GM12878 (cell line): Measurements from ENCODE around the gene SPPL2B. TPM values are rescaled to one million over a fixed set of nuclear protein-coding genes. Genes with fewer than 3 reads are reported as not detected.
A peak's percentile ranks its signal among the peaks of the same experiment; 100 is the strongest.

Source experiments
- ATAC-seq: fragments of 200-7000 bp; cut with Tn5 transposase; 3 replicates; pipeline ENCODE4 v1.9.1; 2020; ENCODE audit warnings: mild to moderate bottlenecking, moderate library complexity
- Bru-seq: library from RNA; stranded (reverse); fragments of 400-500 nt; gene quantifications from one replicate; lab custom pipeline; 2021; lab: Mats Ljungman, UMichigan
- BruChase-seq, 2 experiments: library from RNA; stranded (reverse); fragments of 400-500 nt; gene quantifications; one replicate each; lab custom pipeline; 2021; lab: Mats Ljungman, UMichigan
- BruUV-seq: library from RNA; stranded (reverse); fragments of 400-500 nt; replicated peaks from 2 replicates; lab custom pipeline; 2021; lab: Mats Ljungman, UMichigan
- CTCF ChIA-PET: fragments of 300-600 bp; sonication (Branson Sonifier 250); formaldehyde crosslinking; extraction: SDS; loops from one replicate; lab custom pipeline; 2021; ENCODE audit warnings: inconsistent platforms; lab: Yijun Ruan, JAX
- POLR2A ChIA-PET: fragments of 350-600 bp; formaldehyde crosslinking; extraction: SDS; loops from one replicate; lab custom pipeline; 2021; ENCODE audit warnings: inconsistent platforms; lab: Charles Lee
- RAD21 ChIA-PET: fragments of 300-600 bp; sonication (Branson Sonifier 250); formaldehyde crosslinking; loops from one replicate; lab custom pipeline; 2023; ENCODE audit warnings: antibody characterized with exemption; ENCODE audit not compliant: unreplicated experiment; lab: Charles Lee
- SMC1A ChIA-PET: fragments of 300-600 bp; sonication (Branson Sonifier 250); formaldehyde crosslinking; loops from one replicate; lab custom pipeline; 2023; ENCODE audit not compliant: unreplicated experiment, uncharacterized antibody; lab: Charles Lee
- DNase-seq: peaks from one replicate; pipeline ENCODE4 v3.0.0-alpha.2; 2011; ENCODE audit warnings: low read depth, low spot score
- FAIRE-seq: peaks from 3 replicates; lab custom pipeline; 2011; peaks lifted over from hg19 to GRCh38; lab: Jason Lieb, UNC
- H2AFZ ChIP-seq: 2 replicates; pipeline ENCODE4 v1.6.0; 2011; ENCODE audit warnings: low read depth, low read length, control low read depth; ENCODE audit not compliant: control insufficient read depth
- H3K27ac ChIP-seq: 2 replicates; pipeline ENCODE4 v1.5.1; 2011; ENCODE audit warnings: control low read depth; ENCODE audit not compliant: control insufficient read depth, insufficient read depth
- H3K27me3 ChIP-seq, 2 experiments: replicated peaks in 1 of 2; 2 replicates each; pipeline versions ENCODE4 v1.6.0 to v1.6.1; 2011; ENCODE audit warnings: low read length in 1 of 2; ENCODE audit not compliant: control insufficient read depth in 2 of 2, insufficient read depth in 2 of 2
- H3K36me3 ChIP-seq, 2 experiments: 2 replicates each; pipeline ENCODE4 v1.5.1; 2011; ENCODE audit warnings: low read length in 1 of 2; ENCODE audit not compliant: control insufficient read depth in 2 of 2, insufficient read depth in 2 of 2
- H3K4me1 ChIP-seq: 2 replicates; pipeline ENCODE4 v1.6.1; 2011; ENCODE audit warnings: mild to moderate bottlenecking, low read length, moderate library complexity, mixed read lengths; ENCODE audit not compliant: control insufficient read depth, insufficient read depth
- H3K4me2 ChIP-seq: 2 replicates; pipeline ENCODE4 v1.6.0; 2011; ENCODE audit warnings: control low read depth; ENCODE audit not compliant: control insufficient read depth, insufficient read depth
- H3K4me3 ChIP-seq: fragments of 200-600 bp; sonication (generic); 2 replicates; pipeline ENCODE4 v1.5.1; 2016
- H3K79me2 ChIP-seq: 2 replicates; pipeline ENCODE4 v1.6.0; 2011; ENCODE audit warnings: low read length; ENCODE audit not compliant: control insufficient read depth, insufficient read depth
- H3K9ac ChIP-seq: 2 replicates; pipeline ENCODE4 v1.8.0; 2011; ENCODE audit warnings: low read length, control low read depth, mixed read lengths; ENCODE audit not compliant: control insufficient read depth, insufficient read depth
- H3K9me3 ChIP-seq: replicated peaks from 3 replicates; pipeline ENCODE4 v1.5.1; 2011; ENCODE audit warnings: mild to moderate bottlenecking, low read length; ENCODE audit not compliant: control insufficient read depth, insufficient read depth
- H4K20me1 ChIP-seq: 2 replicates; pipeline ENCODE4 v1.6.0; 2011; ENCODE audit not compliant: control insufficient read depth, insufficient read depth
- BMI1 ChIP-seq: fragments of 450-650 bp; IDR thresholded peaks from 2 replicates; pipeline ENCODE4 v1.6.1; 2016; ENCODE audit warnings: mild to moderate bottlenecking, moderate library complexity, borderline replicate concordance
- ETV6 ChIP-seq, 2 experiments: fragments of 450-650 bp in 1 of 2; IDR thresholded peaks in 1 of 2; conservative IDR thresholded peaks in 1 of 2; 2 replicates each; pipeline ENCODE4 v1.6.1; 2014; ENCODE audit warnings: antibody characterized with exemption in 1 of 2, borderline replicate concordance in 1 of 2, low read depth in 1 of 2, mild to moderate bottlenecking in 1 of 2, moderate library complexity in 1 of 2
- GATAD2B ChIP-seq: fragments of 450-650 bp; conservative IDR thresholded peaks from 2 replicates; pipeline ENCODE4 v1.6.1; 2017; ENCODE audit warnings: low read depth, mild to moderate bottlenecking, moderate library complexity
- HCFC1 ChIP-seq: fragments of 150-350 bp; IDR thresholded peaks from 2 replicates; pipeline ENCODE4 v1.6.1; 2014; ENCODE audit warnings: low read length
- HDAC2 ChIP-seq: fragments of 200-600 bp; sonication (generic); IDR thresholded peaks from 2 replicates; pipeline ENCODE4 v1.6.1; 2017
- HDAC6 ChIP-seq: fragments of 200-600 bp; sonication (generic); IDR thresholded peaks from one replicate; pipeline ENCODE4 v1.8.0; 2017; ENCODE audit warnings: antibody characterized with exemption; ENCODE audit not compliant: unreplicated experiment
- IRF4 ChIP-seq: IDR thresholded peaks from 2 replicates; pipeline ENCODE4 v1.6.1; 2011; ENCODE audit warnings: low read depth, low read length
- MTA3 ChIP-seq: IDR thresholded peaks from 2 replicates; pipeline ENCODE4 v1.6.1; 2012; ENCODE audit warnings: low read length, inconsistent platforms, borderline replicate concordance
- NFYB ChIP-seq: IDR thresholded peaks from 2 replicates; pipeline ENCODE4 v1.6.1; 2011; ENCODE audit warnings: low read depth, mild to moderate bottlenecking, low read length, improper control_type of control experiment, moderate library complexity; ENCODE audit not compliant: insufficient read depth
- NR2F1 ChIP-seq: fragments of 450-650 bp; conservative IDR thresholded peaks from 2 replicates; pipeline ENCODE4 v1.6.1; 2017; ENCODE audit warnings: mild to moderate bottlenecking
- PAX5 ChIP-seq: IDR thresholded peaks from 2 replicates; pipeline ENCODE4 v1.6.1; 2011; ENCODE audit warnings: low read depth, low read length, borderline replicate concordance
- POU2F2 ChIP-seq: IDR thresholded peaks from 3 replicates; pipeline ENCODE4 v1.6.1; 2011; ENCODE audit warnings: low read depth, mild to moderate bottlenecking, low read length, borderline replicate concordance
- RAD21 ChIP-seq: IDR thresholded peaks from 2 replicates; pipeline ENCODE4 v1.6.1; 2011; ENCODE audit warnings: mild to moderate bottlenecking, low read depth, low read length, moderate library complexity; ENCODE audit not compliant: insufficient read depth
- RUNX3 ChIP-seq: IDR thresholded peaks from 2 replicates; pipeline ENCODE4 v1.6.1; 2012; ENCODE audit warnings: low read length, inconsistent platforms
- SREBF2 ChIP-seq: IDR thresholded peaks from 2 replicates; pipeline ENCODE4 v1.6.1; 2012; ENCODE audit warnings: mild to moderate bottlenecking, low read length
- TCF3 ChIP-seq: IDR thresholded peaks from 2 replicates; pipeline ENCODE4 v1.6.1; 2012; ENCODE audit warnings: low read depth, mild to moderate bottlenecking, low read length, borderline replicate concordance; ENCODE audit not compliant: insufficient read depth
- ZNF217 ChIP-seq: fragments of 450-650 bp; IDR thresholded peaks from 2 replicates; pipeline ENCODE4 v1.6.1; 2017; ENCODE audit warnings: antibody characterized with exemption, mild to moderate bottlenecking
- ZSCAN29 ChIP-seq: fragments of 450-650 bp; IDR thresholded peaks from 2 replicates; pipeline ENCODE4 v1.6.1; 2017; ENCODE audit warnings: mild to moderate bottlenecking, moderate library complexity
- WGBS: methylation state at CpG from one replicate; pipeline ENCODE4 v1.1.6; 2016; ENCODE audit warnings: low lambda C conversion rate; ENCODE audit not compliant: insufficient replicate concordance, insufficient coverage; ENCODE audit errors: missing lambda C conversion rate; 5-methylcytosine and 5-hydroxymethylcytosine counted together
- in situ Hi-C: fragments of 300-500 bp; cut with MboI; formaldehyde crosslinking; loops from 9 replicates; pipeline ENCODE4 v1.14.3; 2018; ENCODE audit warnings: mixed read lengths
- intact Hi-C: fragments of 100-400 bp; cut with micrococcal nuclease; formaldehyde crosslinking; loops from one replicate; pipeline ENCODE4 v1.14.2; 2022; ENCODE audit not compliant: unreplicated experiment
- long read RNA-seq, 2 experiments: library from polyadenylated mRNA; unstranded; transcript quantifications; one replicate each; pipeline ENCODE4 v2.0.0, GENCODE V29; 2019 to 2020
- polyA minus RNA-seq, 3 experiments: library from RNA; depleted of rRNA, polyadenylated mRNA; stranded (reverse); fragments of >200 nt; gene quantifications; 2 replicates each; pipeline ENCODE4 v1.2.3, GENCODE V29; 2011
- polyA plus RNA-seq, 11 experiments: library from polyadenylated mRNA; depleted of rRNA in 4 of 11; unstranded in 6 of 11; stranded (reverse) in 5 of 11; fragments of >200 nt; fragmentation: Nextera tagmentation in 4 of 11; fragmentation: Illumina TruSeq in 1 of 11; extraction: Ambion mirVana in 4 of 11; extraction: Trizol in 1 of 11; gene quantifications; 1 replicate in 1 of 11; 2 replicates in 10 of 11; pipeline versions ENCODE4 v1.2.1 to v1.2.3, GENCODE V29; 2011 to 2016; ENCODE audit warnings: inconsistent platforms in 2 of 11, missing spikeins in 2 of 11, low read depth in 1 of 11
- total RNA-seq, 4 experiments: library from RNA; depleted of rRNA in 3 of 4; stranded (reverse); fragments of >200 nt in 3 of 4; fragmentation: Illumina TruSeq in 1 of 4; extraction: Trizol in 1 of 4; gene quantifications; 2 replicates each; pipeline versions ENCODE4 v1.2.1 to v1.2.3, GENCODE V29; 2013 to 2021

SPPL2B gene, protein sequence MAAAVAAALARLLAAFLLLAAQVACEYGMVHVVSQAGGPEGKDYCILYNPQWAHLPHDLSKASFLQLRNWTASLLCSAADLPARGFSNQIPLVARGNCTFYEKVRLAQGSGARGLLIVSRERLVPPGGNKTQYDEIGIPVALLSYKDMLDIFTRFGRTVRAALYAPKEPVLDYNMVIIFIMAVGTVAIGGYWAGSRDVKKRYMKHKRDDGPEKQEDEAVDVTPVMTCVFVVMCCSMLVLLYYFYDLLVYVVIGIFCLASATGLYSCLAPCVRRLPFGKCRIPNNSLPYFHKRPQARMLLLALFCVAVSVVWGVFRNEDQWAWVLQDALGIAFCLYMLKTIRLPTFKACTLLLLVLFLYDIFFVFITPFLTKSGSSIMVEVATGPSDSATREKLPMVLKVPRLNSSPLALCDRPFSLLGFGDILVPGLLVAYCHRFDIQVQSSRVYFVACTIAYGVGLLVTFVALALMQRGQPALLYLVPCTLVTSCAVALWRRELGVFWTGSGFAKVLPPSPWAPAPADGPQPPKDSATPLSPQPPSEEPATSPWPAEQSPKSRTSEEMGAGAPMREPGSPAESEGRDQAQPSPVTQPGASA
- 82.8 and 104 TPM in 2 replicates for total RNA-seq (2013; cell fraction: nucleolus; rRNA removed)
- total RNA-seq (2014; rRNA removed) (19.2 and 26.0 TPM in 2 replicates), total RNA-seq (2014; rRNA removed; fragmentation: Illumina TruSeq; extraction: Trizol) (6.4 and 7.8 TPM in 2 replicates), total RNA-seq (2021) (47.6 and 56.5 TPM in 2 replicates), polyA plus RNA-seq (2011; rRNA removed) (7.6 and 10.6 TPM in 2 replicates), polyA plus RNA-seq (2014; fragmentation: Illumina TruSeq; extraction: Trizol) (2.1 and 5.0 TPM in 2 replicates), polyA plus RNA-seq (2014; fragmentation: Nextera tagmentation; extraction: Ambion mirVana) (under 1 TPM; 0.29 to 0.40 TPM), polyA plus RNA-seq (2014; rRNA removed) (55.5 and 65.7 TPM in 2 replicates), polyA plus RNA-seq (2016; fragmentation: Nextera tagmentation; extraction: Ambion mirVana) (10 to 100 TPM; 33.8 to 34.7 TPM), polyA minus RNA-seq (2011; rRNA and poly(A)+ RNA removed) (3.7 and 13.1 TPM in 2 replicates), Bru-seq, nascent RNA (percentile 55 among the genes with signal in this experiment), BruChase-seq, experiment 1, labeled RNA remaining after a 6-hour chase (percentile 70 among the genes with signal in this experiment), BruChase-seq, experiment 2, labeled RNA remaining after a 2-hour chase (percentile 63 among the genes with signal in this experiment)
- 8.4 TPM for polyA plus RNA-seq (2011; ENCODE audit: low read depth)
- polyA plus RNA-seq (2011; cell fraction: cytosol; rRNA removed) = 13.2 and 26.4 TPM in 2 replicates
- polyA plus RNA-seq (2011; cell fraction: nucleus; rRNA removed) = 267 and 374 TPM in 2 replicates
- polyA plus RNA-seq (2012) = 32.7 and 43.4 TPM in 2 replicates
- 5.3 TPM in 2 replicates for polyA minus RNA-seq (2011; cell fraction: cytosol; rRNA and poly(A)+ RNA removed)
- 23.8 and 34.3 TPM in 2 replicates for polyA minus RNA-seq (2011; cell fraction: nucleus; rRNA and poly(A)+ RNA removed)
- long read RNA-seq, experiment 1, partial matches to known transcripts = 1 of 5 reads
- long read RNA-seq, experiment 1, other reads (novel, unspliced or antisense) = 1 of 5 reads
- long read RNA-seq, experiment 2, partial matches to known transcripts = 0 of 3 reads
- long read RNA-seq, experiment 2, other reads (novel, unspliced or antisense) = 2 of 3 reads

DNA sequence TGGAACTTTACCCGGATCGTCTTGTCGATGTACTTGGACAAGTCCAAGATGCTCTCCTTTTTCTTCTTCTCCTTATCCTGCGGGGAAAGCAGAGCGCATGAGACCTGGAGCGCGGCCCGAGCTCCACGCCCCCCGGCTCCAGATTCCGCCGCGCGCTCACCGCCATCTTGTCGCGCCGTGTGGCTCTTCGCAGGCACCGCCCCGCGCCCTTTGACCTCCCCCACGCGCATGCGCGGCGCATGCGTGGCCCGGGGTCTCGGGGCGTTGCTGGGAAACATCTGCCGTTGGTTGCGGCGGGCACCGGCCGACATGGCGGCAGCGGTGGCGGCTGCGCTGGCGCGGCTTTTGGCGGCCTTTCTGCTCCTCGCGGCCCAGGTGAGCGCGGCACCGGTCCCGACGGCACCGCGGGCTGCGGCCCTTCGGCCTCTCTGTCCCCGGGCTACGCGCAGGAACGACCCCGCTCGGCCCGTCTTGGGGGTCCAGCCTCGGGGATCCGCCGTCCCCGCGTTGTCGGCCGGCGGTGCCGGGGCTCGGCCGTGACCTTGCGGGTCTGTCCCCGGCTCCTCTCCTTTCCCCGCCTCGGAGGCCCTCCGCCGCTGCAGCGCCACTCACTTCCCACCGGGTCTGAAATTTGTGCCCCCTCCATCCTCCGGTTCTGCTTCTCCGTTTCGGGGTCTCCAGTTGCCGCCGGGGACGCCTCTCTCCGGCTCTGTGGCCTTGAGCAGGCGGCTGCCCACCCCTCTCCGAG lies at the start of gene SPPL2B, which contains the start of gene LSM7:
TSS of gene SPPL2B (plus strand) at position 284 of the 748 bp plus-strand sequence. CDS start at position 310, 26 bp downstream.
TSS of gene LSM7 (minus strand) at position 186 of the 748 bp plus-strand sequence. CDS start at position 166, 20 bp downstream.
- no TSS peak for BruUV-seq
- no peaks in the 10 kb centered on the region for H3K9me3 ChIP-seq
- H3K36me3 ChIP-seq = no peaks in the 10 kb centered on the region
- 0 out of 2 replicates have a peak, but pooled peaks cover 3% of the 10 kb centered on the region for H4K20me1 ChIP-seq
- H3K27ac ChIP-seq = peak within 1 kb of the TSS; percentile 76
- peak within 1 kb of the TSS; percentile 90 for H3K4me2 ChIP-seq
- under 1% methylated on average over 74 of the region's 89 CpGs for WGBS
- intact Hi-C loops (loop anchor here (1.0 to 5.0 kb wide), 4 partner anchors 39 to 294 kb away; partner anchors contain the start of genes PLEKHJ1 and SF3A2), in situ Hi-C loops (no loop called here)
- H3K4me3 ChIP-seq = peak within 1 kb of the TSS; percentile 90
- H2AFZ ChIP-seq = peak within 1 kb of the TSS; percentile 72
- H3K27me3 ChIP-seq = no peaks in the 10 kb centered on the region
- ChIA-PET SMC1A (interaction anchor here (0.6 to 1.7 kb wide), 7 partner anchors 40 to 292 kb away, joined by 3 to 8 read pairs (median 3); no protein-coding TSS in a partner anchor), CTCF (interaction anchor here (1.0 to 2.1 kb wide), 8 partner anchors 12 to 283 kb away, joined by 3 to 11 read pairs (median 4); no protein-coding TSS in a partner anchor), POLR2A (interaction anchor here (0.6 to 1.9 kb wide), 11 partner anchors 12 to 292 kb away, joined by 3 to 7 read pairs (median 4); partner anchors contain the start of gene GADD45B), RAD21 (interaction anchor here (0.9 to 1.6 kb wide), 5 partner anchors 39 to 172 kb away, joined by 3 to 10 read pairs (median 3); no protein-coding TSS in a partner anchor)
- ATAC-seq (peak; percentile 66), FAIRE-seq (peak; percentile 84), DNase-seq (peak; percentile 64)
- H3K4me1 ChIP-seq = peaks cover 35% of the 10 kb centered on the region
- H3K9ac ChIP-seq = peak within 1 kb of the TSS; percentile 72
- H3K79me2 ChIP-seq = peaks cover 61% of the 10 kb centered on the region
- TF ChIP-seq HDAC6 (no peak), PAX5 (peak; percentile 37; the same call in 1 of the 2 replicates), HCFC1 (peak; percentile 71), BMI1 (no peak), IRF4 (no peak), MTA3 (no peak; the same call in 1 of the 2 replicates), ZSCAN29 (no peak), NFYB (no peak), NR2F1 (peak; percentile 87), TCF3 (no peak), ETV6 (conservative IDR thresholded peaks at IDR 0.05 in 1 of 2, IDR thresholded peaks at IDR 0.05 in 1 of 2; ENCODE audit: borderline replicate concordance in 1 of 2, low read depth in 1 of 2) (no peak), RUNX3 (peak; percentile 39), HDAC2 (no peak), POU2F2 (no peak), ZNF217 (no peak), GATAD2B (peak; percentile 83), SREBF2 (no peak), RAD21 (no peak)
